ENCODE results near the gene STPG4. TPM values are rescaled to one million over a fixed set of nuclear protein-coding genes. Genes with fewer than 3 reads are reported as not detected.

STPG4 gene
- total RNA-seq (under 1 TPM in 1 of 2 donors, not detected in 1; 0.21 TPM), total RNA-seq (0 to 0.15 reads per million in 2 donors)

DNA sequence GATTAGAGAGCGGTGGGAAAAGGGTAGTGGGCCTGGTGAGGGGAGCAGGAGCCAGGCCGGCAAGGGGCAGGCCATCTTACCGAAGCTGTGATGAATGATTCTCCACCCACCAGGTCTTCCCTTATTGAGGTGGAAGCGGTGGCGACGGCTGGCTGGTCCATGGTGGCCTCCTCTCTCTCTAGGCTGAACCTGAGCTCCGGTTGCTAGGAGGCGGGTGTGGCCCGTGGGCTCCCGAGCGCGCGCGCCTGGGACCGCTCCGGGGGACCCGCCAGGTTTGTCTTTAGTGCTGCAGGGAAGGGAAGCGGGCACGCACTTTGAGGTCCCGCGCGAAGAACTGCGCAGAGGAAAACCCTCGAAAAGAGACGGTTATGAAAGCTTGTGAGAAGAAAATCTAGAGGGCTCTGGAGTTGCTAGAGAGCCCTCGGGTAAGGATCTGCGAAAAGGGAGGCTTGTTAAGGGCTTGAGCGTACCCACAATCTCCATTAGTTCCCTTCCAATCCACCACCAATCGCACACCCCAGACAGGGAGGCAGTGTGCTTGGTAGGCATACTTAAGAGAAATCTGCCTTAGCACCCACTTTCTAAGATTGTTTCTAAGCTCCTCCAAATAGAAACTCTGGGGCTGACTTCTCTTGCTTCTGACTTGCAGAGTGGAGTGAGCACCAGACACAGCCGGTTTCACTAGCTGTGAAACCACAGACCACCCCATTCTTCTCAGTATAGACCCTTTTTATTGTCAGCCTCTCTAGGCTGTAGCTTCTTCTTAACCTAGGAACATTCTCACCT lies at the start of gene STPG4:
Gene STPG4, minus strand, starts transcription at position 218 of the 786 bp plus-strand sequence. Its CDS starts 57 bp downstream, at position 161.
- Mint-ChIP-seq H3K4me1 (peaks cover 6% of the 10 kb centered on the region), H3K36me3 (ENCODE audit: low read depth) (peaks cover 8% of the 10 kb centered on the region), H3K4me3 (no peak within 1 kb of the TSS), H3K27ac (peak within 1 kb of the TSS; percentile 34), H3K27me3 (no peaks in the 10 kb centered on the region)
- ATAC-seq (no peak), DNase-seq (no peak)
- H3K9me3 ChIP-seq (ENCODE audit: control insufficient read depth, low read length, poor library complexity, severe bottlenecking) = no peaks in the 10 kb centered on the region

- Mint-ChIP-seq H3K36me3 (ENCODE audit: low read depth) (peaks cover 3% of the 10 kb centered on the region), H3K27me3 (peaks cover 34% of the 10 kb centered on the region), H3K27ac (no peak overlapping the region), H3K4me1 (peaks cover 2% of the 10 kb centered on the region), H3K4me3 (no peak overlapping the region)
- no peak for DNase-seq
- no peak for ATAC-seq
- H3K9me3 ChIP-seq (ENCODE audit: control insufficient read depth, low read length, poor library complexity, severe bottlenecking) = no peaks in the 10 kb centered on the region
These were observed 49.6 kb upstream of the STPG4 start for GRCh38 chr2:47204691-47205090.

DNA sequence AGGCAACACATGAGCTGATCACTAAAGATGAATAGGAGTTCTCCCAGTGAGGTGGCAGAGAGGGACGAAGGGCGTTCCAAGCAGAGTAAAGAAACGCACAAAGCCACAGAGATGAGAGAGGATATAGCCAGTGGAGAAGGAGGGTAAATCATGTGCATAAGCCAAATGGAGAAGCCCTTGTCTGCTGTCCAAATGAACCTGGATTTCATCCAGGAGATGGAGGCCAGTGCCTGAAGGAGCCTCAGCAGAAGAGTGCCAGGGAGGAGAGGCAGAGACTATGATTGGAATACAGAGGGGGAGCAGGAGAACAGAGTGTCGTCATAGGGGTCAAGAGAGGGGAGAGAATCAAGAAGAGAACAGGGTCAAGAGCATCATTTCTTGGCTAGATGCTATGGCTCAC lies 48.9 kb upstream of the STPG4 start:
- Mint-ChIP-seq H3K27me3 (peaks cover 36% of the 10 kb centered on the region), H3K27ac (no peak overlapping the region)
- ATAC-seq = no peak

GRCh38 chr2:47201224-47201623 lies 46.1 kb upstream of the STPG4 start:
- DNase-seq (no peak), ATAC-seq (no peak)
- Mint-ChIP-seq H3K4me1 (no peaks in the 10 kb centered on the region), H3K27ac (no peak overlapping the region), H3K27me3 (peaks cover 32% of the 10 kb centered on the region), H3K36me3 (ENCODE audit: low read depth) (no peaks in the 10 kb centered on the region), H3K4me3 (no peak overlapping the region)
- H3K9me3 ChIP-seq (ENCODE audit: control insufficient read depth, low read length, poor library complexity, severe bottlenecking) = no peaks in the 10 kb centered on the region

More for the DNA sequence above, 48.9 kb upstream of the STPG4 start:
- H3K9me3 ChIP-seq (ENCODE audit: control insufficient read depth, low read length, poor library complexity, severe bottlenecking) = no peaks in the 10 kb centered on the region
- peaks cover 2% of the 10 kb centered on the region for H3K4me1 Mint-ChIP-seq
- no peak overlapping the region for H3K4me3 Mint-ChIP-seq
- peaks cover 3% of the 10 kb centered on the region for H3K36me3 Mint-ChIP-seq (ENCODE audit: low read depth)
- DNase-seq = no peak

GRCh38 chr2:47198985-47199451 lies 43.9 kb upstream of the STPG4 start:
- ATAC-seq (no peak), DNase-seq (no peak)
- H3K36me3 Mint-ChIP-seq (ENCODE audit: low read depth) = peaks cover 2% of the 10 kb centered on the region
- H3K27ac Mint-ChIP-seq = no peak overlapping the region
- H3K9me3 ChIP-seq (ENCODE audit: control insufficient read depth, low read length, poor library complexity, severe bottlenecking) = no peaks in the 10 kb centered on the region
- peaks cover 49% of the 10 kb centered on the region for H3K27me3 Mint-ChIP-seq
- no peak overlapping the region for H3K4me3 Mint-ChIP-seq
- no peaks in the 10 kb centered on the region for H3K4me1 Mint-ChIP-seq

DNA sequence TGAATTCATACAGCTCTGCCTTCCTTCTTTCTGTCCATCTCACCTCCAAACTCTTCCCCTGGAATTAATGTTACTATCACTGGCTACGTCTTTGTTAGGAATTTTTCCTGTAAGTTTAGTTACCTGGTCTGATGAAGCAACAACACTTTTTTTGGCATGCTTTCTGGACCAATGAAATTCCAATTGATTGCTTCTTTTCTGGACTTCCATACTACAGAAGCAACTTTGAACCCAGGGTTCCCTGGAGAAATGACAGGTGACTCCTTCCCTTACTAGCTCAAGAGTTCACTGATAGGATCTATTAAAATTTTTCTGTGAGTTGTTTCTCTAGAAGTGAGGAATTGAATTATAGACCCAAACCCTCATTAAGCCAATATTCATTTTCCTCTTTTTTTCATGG lies 41.4 kb upstream of the STPG4 start:
- H3K27ac Mint-ChIP-seq = no peak overlapping the region
- H3K4me1 Mint-ChIP-seq = no peaks in the 10 kb centered on the region
- no peak for ATAC-seq

GRCh38 chr2:47196046-47196445 lies 40.9 kb upstream of the STPG4 start:
- H3K27ac Mint-ChIP-seq = no peak overlapping the region
- H3K9me3 ChIP-seq (ENCODE audit: control insufficient read depth, low read length, poor library complexity, severe bottlenecking) = no peaks in the 10 kb centered on the region
- ATAC-seq (no peak), DNase-seq (no peak)
- peaks cover 54% of the 10 kb centered on the region for H3K27me3 Mint-ChIP-seq
- peaks cover 3% of the 10 kb centered on the region for H3K36me3 Mint-ChIP-seq (ENCODE audit: low read depth)
- no peak overlapping the region for H3K4me3 Mint-ChIP-seq
- no peaks in the 10 kb centered on the region for H3K4me1 Mint-ChIP-seq

More for the DNA sequence above, 41.4 kb upstream of the STPG4 start:
- Mint-ChIP-seq H3K27me3 (peaks cover 56% of the 10 kb centered on the region), H3K4me3 (no peak overlapping the region), H3K36me3 (ENCODE audit: low read depth) (peaks cover 3% of the 10 kb centered on the region)
- H3K9me3 ChIP-seq (ENCODE audit: control insufficient read depth, low read length, poor library complexity, severe bottlenecking) = no peaks in the 10 kb centered on the region
- no peak for DNase-seq

- no peaks in the 10 kb centered on the region for H3K9me3 ChIP-seq (ENCODE audit: control insufficient read depth, low read length, poor library complexity, severe bottlenecking)
- DNase-seq = no peak
- Mint-ChIP-seq H3K4me3 (no peak overlapping the region), H3K36me3 (ENCODE audit: low read depth) (peaks cover 3% of the 10 kb centered on the region), H3K4me1 (no peaks in the 10 kb centered on the region), H3K27ac (no peak overlapping the region), H3K27me3 (peaks cover 50% of the 10 kb centered on the region)
- ATAC-seq = no peak
These were observed 40.0 kb upstream of the STPG4 start for GRCh38 chr2:47195148-47195547.

- Mint-ChIP-seq H3K27ac (no peak overlapping the region), H3K36me3 (ENCODE audit: low read depth) (peaks cover 3% of the 10 kb centered on the region), H3K4me3 (no peak overlapping the region), H3K27me3 (peaks cover 49% of the 10 kb centered on the region), H3K4me1 (no peaks in the 10 kb centered on the region)
- H3K9me3 ChIP-seq (ENCODE audit: control insufficient read depth, low read length, poor library complexity, severe bottlenecking) = no peaks in the 10 kb centered on the region
- ATAC-seq (no peak), DNase-seq (no peak)
These were observed 39.3 kb upstream of the STPG4 start for GRCh38 chr2:47194410-47194809.

DNA sequence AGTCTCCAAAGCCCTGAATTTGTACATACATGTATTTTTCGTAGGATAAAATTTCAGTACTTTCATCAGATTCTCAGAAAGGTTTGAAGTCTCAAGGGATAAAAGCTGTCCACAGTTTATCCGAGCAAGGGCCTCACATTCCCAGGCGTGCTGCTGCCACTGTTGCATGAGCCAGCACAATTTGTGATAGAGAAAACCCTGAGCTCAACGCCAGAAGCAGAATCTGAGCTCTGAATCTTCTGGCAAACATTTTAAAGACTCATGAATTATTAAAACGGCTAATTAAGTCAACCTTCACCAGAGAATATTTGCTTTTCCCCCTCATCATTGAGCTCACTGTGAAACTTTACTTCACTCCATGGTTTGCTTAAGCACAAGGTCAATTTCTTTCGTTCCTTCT lies 38.5 kb upstream of the STPG4 start:
- Mint-ChIP-seq H3K27ac (no peak overlapping the region), H3K36me3 (ENCODE audit: low read depth) (peaks cover 5% of the 10 kb centered on the region), H3K4me3 (no peak overlapping the region), H3K4me1 (no peaks in the 10 kb centered on the region), H3K27me3 (peaks cover 42% of the 10 kb centered on the region)
- ATAC-seq (no peak), DNase-seq (no peak)
- H3K9me3 ChIP-seq (ENCODE audit: control insufficient read depth, low read length, poor library complexity, severe bottlenecking) = no peaks in the 10 kb centered on the region

DNA sequence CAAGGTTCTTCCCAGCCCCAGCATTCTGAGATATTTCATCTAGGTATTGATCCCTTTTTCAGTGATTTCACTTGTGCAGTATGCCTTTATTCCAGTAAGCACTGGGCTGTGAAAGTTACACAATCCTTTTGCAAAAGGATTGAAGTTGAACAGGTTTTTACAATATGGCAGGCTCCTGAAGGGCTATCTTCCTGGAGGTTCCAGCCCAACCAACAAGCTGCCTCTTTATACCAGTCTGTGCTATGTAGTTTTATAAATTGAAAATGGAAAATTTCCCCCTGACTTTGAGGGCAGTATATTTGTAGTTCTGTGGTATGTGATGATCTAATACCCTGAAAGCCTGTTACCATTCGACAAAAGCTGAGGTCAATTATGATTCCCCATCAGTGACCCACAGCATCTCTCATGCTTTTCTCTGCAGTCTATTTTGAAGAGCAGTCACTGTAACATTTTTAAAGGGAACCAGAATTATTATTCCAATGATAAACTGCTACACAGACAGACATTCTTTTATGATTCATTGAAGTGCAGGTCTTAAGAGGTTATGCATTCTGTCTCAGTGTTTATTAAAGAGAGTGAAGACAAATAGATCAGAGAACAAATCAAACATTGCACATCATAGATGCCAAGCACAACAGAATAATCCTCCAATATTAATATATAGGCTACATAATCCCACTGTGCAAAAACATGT lies 35.2 kb upstream of the STPG4 start:
- DNase-seq (no peak), ATAC-seq (no peak)
- Mint-ChIP-seq H3K4me3 (no peak overlapping the region), H3K4me1 (no peaks in the 10 kb centered on the region), H3K27ac (no peak overlapping the region), H3K27me3 (peaks cover 48% of the 10 kb centered on the region), H3K36me3 (ENCODE audit: low read depth) (peaks cover 10% of the 10 kb centered on the region)
- H3K9me3 ChIP-seq (ENCODE audit: control insufficient read depth, low read length, poor library complexity, severe bottlenecking) = no peaks in the 10 kb centered on the region

GRCh38 chr2:47189635-47190034 lies 34.5 kb upstream of the STPG4 start:
- no peaks in the 10 kb centered on the region for H3K4me1 Mint-ChIP-seq
- H3K4me3 Mint-ChIP-seq = no peak overlapping the region
- H3K27me3 Mint-ChIP-seq = peaks cover 52% of the 10 kb centered on the region
- DNase-seq (no peak), ATAC-seq (no peak)
- H3K27ac Mint-ChIP-seq = no peak overlapping the region
- H3K36me3 Mint-ChIP-seq (ENCODE audit: low read depth) = peaks cover 10% of the 10 kb centered on the region
- H3K9me3 ChIP-seq (ENCODE audit: control insufficient read depth, low read length, poor library complexity, severe bottlenecking) = no peaks in the 10 kb centered on the region

GRCh38 chr2:47187069-47187468 lies 32.0 kb upstream of the STPG4 start:
- Mint-ChIP-seq H3K27me3 (peaks cover 37% of the 10 kb centered on the region), H3K36me3 (ENCODE audit: low read depth) (peaks cover 8% of the 10 kb centered on the region), H3K27ac (no peak overlapping the region), H3K4me1 (no peaks in the 10 kb centered on the region), H3K4me3 (no peak overlapping the region)
- no peak for DNase-seq
- no peaks in the 10 kb centered on the region for H3K9me3 ChIP-seq (ENCODE audit: control insufficient read depth, low read length, poor library complexity, severe bottlenecking)
- no peak for ATAC-seq
